HG03565 (cell line): ENCODE data around the gene PDK1.
"Not testable (repeated sequence)": the region's sequence is repeated elsewhere in the genome, so short reads cannot be mapped to it uniquely, and the experiment has no call there.

Experiments
- ATAC-seq: cut with Tn5 transposase; IDR thresholded peaks from one replicate; pipeline ENCODE4 v1.9.1; 2021; ENCODE audit warnings: mild to moderate bottlenecking, moderate library complexity; ENCODE audit not compliant: unreplicated experiment

PDK1 gene

GRCh38 chr2:172551271-172551670 is 4.6 kb upstream of the PDK1 start:
- no peak for ATAC-seq

GRCh38 chr2:172552547-172553291 is 3.2 kb upstream of the PDK1 start:
- no peak for ATAC-seq

GRCh38 chr2:172554352-172555271 is 1.3 kb upstream of the PDK1 start:
- no peak for ATAC-seq

- ATAC-seq = no peak
Observed at GRCh38 chr2:172555272-172555521, 693 bp upstream of the PDK1 start.

GRCh38 chr2:172556284-172557033 is 569 bp downstream of the PDK1 start:
- peak; percentile 57 for ATAC-seq

GRCh38 chr2:172558372-172558771 is 2.5 kb downstream of the PDK1 start:
- ATAC-seq = no peak

GRCh38 chr2:172560721-172561120 is 4.8 kb downstream of the PDK1 start:
- no peak for ATAC-seq

- ATAC-seq = no peak
Observed at GRCh38 chr2:172561270-172561669, 5.4 kb downstream of the PDK1 start.

GRCh38 chr2:172562298-172562697 is 6.4 kb downstream of the PDK1 start:
- ATAC-seq = no peak

GRCh38 chr2:172564376-172564775 is 8.5 kb downstream of the PDK1 start:
- no peak for ATAC-seq

- no peak for ATAC-seq
Observed at GRCh38 chr2:172571245-172571644, 15.4 kb downstream of the PDK1 start.

- ATAC-seq = no peak
Observed at GRCh38 chr2:172572981-172573380, 17.1 kb downstream of the PDK1 start.

GRCh38 chr2:172574965-172575364 is 19.1 kb downstream of the PDK1 start:
- no peak for ATAC-seq

GRCh38 chr2:172578054-172578453 is 22.2 kb downstream of the PDK1 start:
- ATAC-seq = no peak

GRCh38 chr2:172578860-172579512 is 23.1 kb downstream of the PDK1 start:
- ATAC-seq = no peak

- ATAC-seq = no peak
Observed at GRCh38 chr2:172580544-172580943, 24.7 kb downstream of the PDK1 start.

GRCh38 chr2:172582656-172583055 is 26.8 kb downstream of the PDK1 start:
- no peak for ATAC-seq

GRCh38 chr2:172586245-172586891 is 30.5 kb downstream of the PDK1 start:
- no peak for ATAC-seq

GRCh38 chr2:172587231-172587630 is 31.3 kb downstream of the PDK1 start:
- not testable (repeated sequence) for ATAC-seq

- no peak for ATAC-seq
Observed at GRCh38 chr2:172588931-172589330, 33.0 kb downstream of the PDK1 start.

- not testable (repeated sequence) for ATAC-seq
Observed at GRCh38 chr2:172591386-172591785, 35.5 kb downstream of the PDK1 start.
